GM23248 (cell line): Measurements from ENCODE around the gene TSSK3. TPM values are rescaled to one million over a fixed set of nuclear protein-coding genes. Genes with fewer than 3 reads are reported as not detected.

Experiments used
- DNase-seq: peaks from one replicate; pipeline ENCODE4 v3.0.0-alpha.2; 2015
- H2AFZ ChIP-seq: fragments of 200-600 bp; sonication (generic); 2 replicates; pipeline ENCODE4 v1.6.1; 2016; ENCODE audit warnings: antibody characterized with exemption
- H3F3A ChIP-seq: fragments of 200-600 bp; sonication (generic); 2 replicates; pipeline ENCODE4 v1.6.1; 2016; ENCODE audit warnings: mild to moderate bottlenecking, antibody characterized with exemption, mixed run types; ENCODE audit not compliant: insufficient read depth
- H3K27ac ChIP-seq: fragments of 200-600 bp; sonication (generic); 2 replicates; pipeline ENCODE4 v1.5.1; 2016; ENCODE audit warnings: mild to moderate bottlenecking
- H3K27me3 ChIP-seq: fragments of 200-600 bp; sonication (generic); replicated peaks from 2 replicates; pipeline ENCODE4 v1.6.1; 2016; ENCODE audit warnings: mild to moderate bottlenecking; ENCODE audit not compliant: insufficient read depth
- H3K36me3 ChIP-seq: fragments of 200-600 bp; sonication (generic); 2 replicates; pipeline ENCODE4 v1.6.1; 2016; ENCODE audit warnings: low read depth, mild to moderate bottlenecking
- H3K4me1 ChIP-seq: fragments of 200-600 bp; sonication (generic); 2 replicates; pipeline ENCODE4 v1.6.1; 2016; ENCODE audit warnings: mild to moderate bottlenecking; ENCODE audit not compliant: insufficient read depth
- H3K4me2 ChIP-seq: fragments of 200-600 bp; sonication (generic); one replicate; pipeline ENCODE4 v1.6.1; 2016; ENCODE audit warnings: mild to moderate bottlenecking; ENCODE audit not compliant: unreplicated experiment
- H3K4me3 ChIP-seq: fragments of 200-600 bp; sonication (generic); 2 replicates; pipeline ENCODE4 v1.5.1; 2016; ENCODE audit warnings: mild to moderate bottlenecking
- H3K79me2 ChIP-seq: fragments of 200-600 bp; sonication (generic); 2 replicates; pipeline ENCODE4 v1.6.1; 2016; ENCODE audit warnings: mild to moderate bottlenecking; ENCODE audit not compliant: insufficient read depth
- H3K9ac ChIP-seq: fragments of 200-600 bp; sonication (generic); 2 replicates; pipeline ENCODE4 v1.6.1; 2016; ENCODE audit warnings: mild to moderate bottlenecking
- H3K9me2 ChIP-seq: fragments of 200-600 bp; sonication (generic); 2 replicates; pipeline ENCODE4 v1.6.1; 2016; ENCODE audit warnings: mixed run types, mild to moderate bottlenecking, moderate library complexity; ENCODE audit not compliant: insufficient read depth
- H3K9me3 ChIP-seq: fragments of 200-600 bp; sonication (generic); one replicate; pipeline ENCODE4 v1.6.1; 2017; ENCODE audit warnings: low read depth
- H4K20me1 ChIP-seq: fragments of 200-600 bp; sonication (generic); 2 replicates; pipeline ENCODE4 v1.6.0; 2016; ENCODE audit not compliant: insufficient read depth
- EZH2 ChIP-seq: fragments of 200-600 bp; sonication (generic); IDR thresholded peaks from 2 replicates; pipeline ENCODE4 v1.6.1; 2018; ENCODE audit warnings: antibody characterized with exemption, mild to moderate bottlenecking; ENCODE audit not compliant: insufficient read depth, poor library complexity, severe bottlenecking
- EZH2phosphoT487 ChIP-seq: fragments of 200-600 bp; sonication (generic); IDR thresholded peaks from 2 replicates; pipeline ENCODE4 v1.6.1; 2018; ENCODE audit warnings: antibody characterized with exemption, moderate library complexity, mild to moderate bottlenecking, low read depth; ENCODE audit not compliant: insufficient read depth
- WGBS, 2 experiments: methylation state at CpG; one replicate each; pipeline ENCODE4 v1.1.6; 2015 to 2017; ENCODE audit warnings: low lambda C conversion rate in 2 of 2, low coverage in 1 of 2; ENCODE audit errors: missing lambda C conversion rate in 2 of 2; 5-methylcytosine and 5-hydroxymethylcytosine counted together
- in situ Hi-C: fragments of 300-500 bp; cut with MboI; formaldehyde crosslinking; loops from 2 replicates; pipeline ENCODE4 v1.15.0; 2020
- polyA plus RNA-seq: library from polyadenylated mRNA; unstranded; fragments of >200 nt; fragmentation: Nextera tagmentation; extraction: Ambion mirVana; gene quantifications from 2 replicates; pipeline ENCODE4 v1.2.1, GENCODE V29; 2016
- total RNA-seq: library from RNA; depleted of rRNA; stranded (reverse); fragments of >200 nt; shearing (Covaris generic); gene quantifications from 2 replicates; pipeline ENCODE4 v1.2.3, GENCODE V29; 2014

TSSK3 gene
- total and polyA plus RNA-seq, 2 experiments from 2014 or later = 0.22 TPM; not detected in 1

DNA sequence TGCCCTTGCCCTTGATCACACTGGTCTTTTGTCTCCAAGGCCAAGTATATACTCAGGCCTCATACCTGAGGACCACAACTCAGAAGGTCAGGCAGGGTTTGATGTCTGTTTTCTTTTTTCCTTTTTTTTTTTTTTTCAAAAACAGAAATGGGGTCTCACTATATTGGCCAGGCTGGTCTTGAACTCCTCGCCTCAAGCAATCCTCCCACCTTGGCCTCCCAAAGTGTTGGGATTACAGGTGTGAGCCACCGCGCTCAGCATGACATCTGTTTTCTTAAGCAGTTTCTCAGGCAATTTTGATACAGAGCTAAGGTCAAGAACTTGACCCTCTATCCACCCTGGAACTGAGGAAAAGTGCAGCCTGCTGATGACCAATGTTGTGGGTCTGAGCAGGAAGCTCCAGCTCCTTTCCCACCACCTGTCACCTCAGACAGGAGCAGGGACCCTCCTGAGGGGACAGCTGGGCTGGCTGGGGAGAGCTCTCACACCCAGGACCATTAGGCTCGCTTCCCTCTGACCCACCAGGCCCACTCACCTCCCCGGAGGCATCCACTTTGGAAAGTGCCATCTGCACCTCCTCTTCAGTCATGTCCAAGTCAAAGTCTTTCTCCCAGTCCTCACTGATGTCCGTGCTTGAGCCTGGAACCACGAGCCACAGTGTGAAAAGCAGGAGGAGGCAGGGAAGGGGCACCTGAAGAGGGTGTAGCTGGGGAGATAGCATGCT is 5.7 kb downstream of the TSSK3 start:
- Histone ChIP-seq H3K27ac (no peak overlapping the region), H3K4me2 (no peak overlapping the region), H2AFZ (no peak overlapping the region), H3K4me1 (no peaks in the 10 kb centered on the region), H3K79me2 (no peaks in the 10 kb centered on the region), H3K9ac (no peak overlapping the region), H3F3A (peaks cover 8% of the 10 kb centered on the region; the same call in 1 of the 2 replicates), H3K9me2 (no peaks in the 10 kb centered on the region), H3K36me3 (peaks cover 11% of the 10 kb centered on the region; the same call in 1 of the 2 replicates), H3K9me3 (no peaks in the 10 kb centered on the region), H3K4me3 (no peak overlapping the region), H4K20me1 (no peaks in the 10 kb centered on the region), H3K27me3 (no peaks in the 10 kb centered on the region)
- in situ Hi-C loops = no loop called here
- DNase-seq = no peak
- WGBS, 2 experiments = 89 to 93% methylated on average over 7 of the region's 7 CpGs
- no peak for TF ChIP-seq EZH2
- TF ChIP-seq EZH2phosphoT487 = no peak

DNA sequence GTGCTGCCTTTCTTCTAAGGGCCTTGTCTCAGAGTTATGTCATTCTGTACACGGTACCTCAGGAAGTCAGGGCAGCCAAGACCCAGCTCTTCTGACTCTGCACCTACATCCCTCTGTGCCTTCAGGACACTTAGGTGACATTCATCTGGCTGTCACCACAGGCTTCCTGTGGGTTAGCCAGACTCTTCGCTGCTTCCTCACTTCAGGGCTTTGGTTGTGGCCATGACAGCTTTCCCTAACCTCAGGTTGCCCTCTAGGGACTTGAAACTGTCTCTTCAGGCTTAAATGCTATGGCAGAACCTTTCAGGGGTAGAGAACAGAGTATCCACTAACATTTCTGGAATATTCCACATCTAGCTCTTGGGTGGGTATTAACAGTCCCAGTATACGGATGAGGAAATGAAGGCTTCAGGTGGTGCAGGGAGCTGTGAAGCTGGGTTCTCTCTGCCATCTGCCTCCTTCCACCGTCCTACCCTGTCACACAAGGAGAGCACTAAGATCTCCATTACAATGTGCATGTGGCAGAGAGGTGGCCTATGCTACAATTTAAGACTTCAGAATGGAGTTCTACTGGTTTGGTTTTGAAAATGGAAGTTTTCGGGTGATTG is 9.9 kb downstream of the TSSK3 start:
- WGBS, 2 experiments = 90 to 92% methylated on average over 5 of the region's 5 CpGs
- H3K27me3 ChIP-seq = no peaks in the 10 kb centered on the region

DNA sequence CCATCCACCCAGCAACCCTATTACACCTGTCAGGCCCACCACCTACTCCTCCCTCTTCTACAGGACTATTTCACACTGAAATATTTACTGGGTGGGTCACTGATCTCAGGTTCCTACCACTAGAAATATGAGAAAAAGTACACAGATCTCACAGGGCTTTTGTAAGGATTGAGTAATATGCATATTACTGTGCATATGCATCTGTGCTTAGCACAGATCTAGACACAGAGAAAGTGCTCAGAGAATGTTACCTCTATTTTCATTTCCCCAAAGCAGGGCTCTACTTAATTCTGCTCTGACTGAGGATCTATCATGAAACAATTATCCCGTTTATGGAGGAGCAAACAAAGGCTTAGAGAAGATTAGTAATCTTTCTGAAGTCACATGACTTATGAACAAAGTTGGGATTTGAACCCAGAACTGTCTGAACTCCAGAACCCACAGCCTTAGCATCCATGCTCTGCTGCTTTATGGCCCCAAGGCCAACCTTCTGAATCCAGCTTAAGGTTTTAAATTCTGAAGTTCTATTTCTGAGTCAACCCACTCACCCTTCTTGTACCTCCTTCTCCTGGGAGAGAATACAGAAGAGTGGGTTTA is 11.8 kb downstream of the TSSK3 start:
- in situ Hi-C loops = no loop called here

More for the DNA sequence above, 9.9 kb downstream of the TSSK3 start:
- in situ Hi-C loops = no loop called here
- Histone ChIP-seq H3K79me2 (no peaks in the 10 kb centered on the region), H3K9ac (no peak overlapping the region), H3F3A (no peaks in the 10 kb centered on the region), H2AFZ (no peak overlapping the region), H3K4me3 (no peak overlapping the region), H3K4me1 (no peaks in the 10 kb centered on the region), H4K20me1 (no peaks in the 10 kb centered on the region), H3K9me3 (no peaks in the 10 kb centered on the region), H3K9me2 (no peaks in the 10 kb centered on the region), H3K36me3 (peaks cover 31% of the 10 kb centered on the region; the same call in 1 of the 2 replicates), H3K4me2 (no peak overlapping the region), H3K27ac (no peak overlapping the region)
- TF ChIP-seq EZH2phosphoT487 = no peak
- no peak for TF ChIP-seq EZH2
- no peak for DNase-seq

DNA sequence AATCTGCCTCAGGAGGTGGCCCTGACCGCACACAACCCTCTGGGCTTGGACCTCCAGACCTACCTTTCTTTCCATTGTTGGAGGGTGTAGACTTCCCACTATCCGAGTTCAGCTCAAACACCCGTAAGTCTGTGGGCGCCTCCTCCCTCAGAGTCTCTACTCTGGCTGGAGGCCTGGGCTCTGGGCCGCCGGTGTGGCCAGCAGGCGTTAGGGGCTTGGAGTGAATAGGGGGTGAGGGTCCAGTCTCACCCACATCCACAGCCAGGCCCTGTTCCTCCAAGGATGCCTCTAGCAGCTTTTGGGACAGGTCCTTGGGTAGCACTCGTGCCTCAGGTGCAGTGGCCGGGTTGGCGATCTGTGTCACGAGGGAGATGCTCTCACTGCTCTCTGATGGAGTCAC is 13.9 kb downstream of the TSSK3 start:
- Histone ChIP-seq H3K36me3 (peaks cover 41% of the 10 kb centered on the region; the same call in 1 of the 2 replicates), H3K4me3 (no peak overlapping the region), H3K27ac (no peak overlapping the region), H3K4me2 (no peak overlapping the region), H4K20me1 (no peaks in the 10 kb centered on the region), H3K4me1 (no peaks in the 10 kb centered on the region), H3K9me3 (no peaks in the 10 kb centered on the region), H3K9me2 (no peaks in the 10 kb centered on the region), H3F3A (no peaks in the 10 kb centered on the region), H3K79me2 (no peaks in the 10 kb centered on the region), H3K27me3 (no peaks in the 10 kb centered on the region), H3K9ac (no peak overlapping the region), H2AFZ (no peak overlapping the region)
- DNase-seq = no peak
- WGBS, 2 experiments = 94 to 96% methylated on average over 11 of the region's 11 CpGs
- in situ Hi-C loops = no loop called here
- TF ChIP-seq EZH2phosphoT487 (no peak), EZH2 (no peak)

More for the DNA sequence above, 11.8 kb downstream of the TSSK3 start:
- H3K4me3 ChIP-seq = no peak overlapping the region
- no peaks in the 10 kb centered on the region for H3K9me2 ChIP-seq
- H3K9ac ChIP-seq = no peak overlapping the region
- H2AFZ ChIP-seq = no peak overlapping the region
- WGBS, 2 experiments = 94 to 97% methylated on average over 1 of the region's 1 CpG
- H3K36me3 ChIP-seq = peaks cover 31% of the 10 kb centered on the region; the same call in 1 of the 2 replicates
- no peaks in the 10 kb centered on the region for H3K79me2 ChIP-seq
- no peaks in the 10 kb centered on the region for H3K9me3 ChIP-seq
- no peaks in the 10 kb centered on the region for H4K20me1 ChIP-seq
- no peaks in the 10 kb centered on the region for H3K4me1 ChIP-seq
- no peaks in the 10 kb centered on the region for H3K27me3 ChIP-seq
- DNase-seq = no peak
- H3K4me2 ChIP-seq = no peak overlapping the region
- H3K27ac ChIP-seq = no peak overlapping the region
- H3F3A ChIP-seq = no peaks in the 10 kb centered on the region
- TF ChIP-seq EZH2phosphoT487 = no peak
- TF ChIP-seq EZH2 = no peak
